HepG2 (cell line): Measurements from ENCODE around the gene KIF3C. TPM values are rescaled to one million over a fixed set of nuclear protein-coding genes. Genes with fewer than 3 reads are reported as not detected.

ENCODE experiments used
- ATF5 ChIP-seq: sonication (generic); formaldehyde crosslinking; IDR thresholded peaks from 2 replicates; pipeline ENCODE4 v1.4.0; 2020; ENCODE audit warnings: mild to moderate bottlenecking, low read depth, missing genetic modification reagents
- CAMTA2 ChIP-seq: sonication (generic); formaldehyde crosslinking; IDR thresholded peaks from 2 replicates; pipeline ENCODE4 v1.4.0; 2020; ENCODE audit warnings: mild to moderate bottlenecking, missing genetic modification reagents, borderline replicate concordance
- PATZ1 ChIP-seq: sonication (generic); formaldehyde crosslinking; IDR thresholded peaks from 2 replicates; pipeline ENCODE4 v1.4.0; 2020; ENCODE audit warnings: missing genetic modification reagents
- PITX1 ChIP-seq: sonication (generic); formaldehyde crosslinking; IDR thresholded peaks from 2 replicates; pipeline ENCODE4 v1.5.1; 2020; ENCODE audit warnings: mild to moderate bottlenecking, missing genetic modification reagents
- SIN3B ChIP-seq: fragments of 150-350 bp; IDR thresholded peaks from 2 replicates; pipeline ENCODE4 v1.6.1; 2014; ENCODE audit warnings: low read length
- SP4 ChIP-seq: sonication (generic); formaldehyde crosslinking; IDR thresholded peaks from 2 replicates; pipeline ENCODE4 v1.8.1; 2023; ENCODE audit warnings: mild to moderate bottlenecking, missing genetic modification reagents
- SRSF9 ChIP-seq: fragments of 200-400 bp; formaldehyde crosslinking; IDR thresholded peaks from 2 replicates; pipeline ENCODE4 v1.6.1; 2018; ENCODE audit warnings: borderline replicate concordance, mild to moderate bottlenecking, low read depth, low read length; ENCODE audit not compliant: insufficient read depth, poor library complexity, severe bottlenecking
- TIGD3 ChIP-seq: sonication (generic); formaldehyde crosslinking; IDR thresholded peaks from 2 replicates; pipeline ENCODE4 v1.5.1; 2020; ENCODE audit warnings: mild to moderate bottlenecking, missing genetic modification reagents, borderline replicate concordance
- ZBTB14 ChIP-seq: sonication (generic); formaldehyde crosslinking; IDR thresholded peaks from 2 replicates; pipeline ENCODE4 v1.4.0; 2020; ENCODE audit warnings: missing genetic modification reagents
- ZNF180 ChIP-seq: sonication (generic); formaldehyde crosslinking; IDR thresholded peaks from 2 replicates; pipeline ENCODE4 v1.4.0; 2020; ENCODE audit warnings: low read depth, missing genetic modification reagents, borderline replicate concordance
- ZNF282 ChIP-seq: fragments of 450-650 bp; IDR thresholded peaks from 2 replicates; pipeline ENCODE4 v1.6.1; 2018; ENCODE audit not compliant: partially characterized antibody
- ZNF44 ChIP-seq: sonication (generic); formaldehyde crosslinking; IDR thresholded peaks from 2 replicates; pipeline ENCODE4 v1.5.1; 2020; ENCODE audit warnings: mild to moderate bottlenecking, missing genetic modification reagents
- ZNF567 ChIP-seq: sonication (generic); formaldehyde crosslinking; IDR thresholded peaks from 2 replicates; pipeline ENCODE4 v1.8.1; 2023; ENCODE audit warnings: mild to moderate bottlenecking, missing genetic modification reagents, borderline replicate concordance
- ZNF577 ChIP-seq: sonication (generic); formaldehyde crosslinking; IDR thresholded peaks from 2 replicates; pipeline ENCODE4 v1.4.0; 2020; ENCODE audit warnings: mild to moderate bottlenecking, low read depth, missing genetic modification reagents, borderline replicate concordance
- ZNF605 ChIP-seq: sonication (generic); formaldehyde crosslinking; IDR thresholded peaks from 2 replicates; pipeline ENCODE4 v1.8.0; 2022; ENCODE audit warnings: mild to moderate bottlenecking, missing genetic modification reagents
- ZNF687 ChIP-seq: sonication (generic); formaldehyde crosslinking; IDR thresholded peaks from 2 replicates; pipeline ENCODE4 v1.5.1; 2020; ENCODE audit warnings: mild to moderate bottlenecking, missing genetic modification reagents, moderate library complexity
- ZNF883 ChIP-seq: sonication (generic); formaldehyde crosslinking; IDR thresholded peaks from 2 replicates; pipeline ENCODE4 v1.5.1; 2020; ENCODE audit warnings: mild to moderate bottlenecking, missing genetic modification reagents; ENCODE audit errors: not compliant biosample characterization
- ZSCAN20 ChIP-seq: sonication (generic); formaldehyde crosslinking; IDR thresholded peaks from 2 replicates; pipeline ENCODE4 v1.4.0; 2020; ENCODE audit warnings: missing genetic modification reagents, mild to moderate bottlenecking, borderline replicate concordance
- polyA plus RNA-seq, 8 experiments: library from polyadenylated mRNA; depleted of rRNA in 3 of 8; stranded (reverse) in 7 of 8; unstranded in 1 of 8; fragments of >200 nt; fragmentation: Illumina TruSeq in 4 of 8; extraction: Trizol in 4 of 8; gene quantifications; 2 replicates each; pipeline versions ENCODE4 v1.2.1 to v1.2.3, GENCODE V29; 2011 to 2016; ENCODE audit warnings: low read depth in 4 of 8, missing spikeins in 1 of 8, mixed read lengths in 1 of 8; ENCODE audit not compliant: insufficient read depth in 1 of 8
- total RNA-seq, 5 experiments: library from RNA; depleted of rRNA; stranded (reverse); fragments of >200 nt; fragmentation: Illumina TruSeq; extraction: Trizol; gene quantifications; 2 replicates each; pipeline ENCODE4 v1.2.3, GENCODE V29; 2016; ENCODE audit warnings: low read depth in 1 of 5

Gene KIF3C
- total and polyA plus RNA-seq, 2 of the 13 experiments (the other 11 are each of a cell fraction or from before 2014, with no cell fraction given), result 3.6 to 4.9 TPM

- TF ChIP-seq ZNF605 (CRISPR knock-in tag) (no peak), SP4 (0 out of 2 replicates have a peak, but pooled peaks have one; percentile 27), CAMTA2 (no peak), ZNF44 (CRISPR knock-in tag) (no peak), SRSF9 (no peak), ZNF180 (CRISPR knock-in tag) (no peak), ATF5 (CRISPR knock-in tag) (no peak), SIN3B (no peak), ZSCAN20 (CRISPR knock-in tag) (no peak), ZNF282 (no peak), ZBTB14 (CRISPR knock-in tag) (no peak), TIGD3 (CRISPR knock-in tag) (no peak), ZNF577 (CRISPR knock-in tag) (no peak), ZNF687 (CRISPR knock-in tag) (peak; percentile 78), ZNF883 (CRISPR knock-in tag) (peak; percentile 59), PATZ1 (CRISPR knock-in tag) (no peak), ZNF567 (CRISPR knock-in tag) (no peak), PITX1 (no peak)
Measured at GRCh38 chr2:26020231-26020640, 37.9 kb upstream of the KIF3C start (continued).
